ENCODE results near the gene PIK3R1. TPM values are rescaled to one million over a fixed set of nuclear protein-coding genes. Genes with fewer than 3 reads are reported as not detected.

Gene PIK3R1
- 61.7 TPM for polyA plus RNA-seq
- long read RNA-seq, donor 1, full-length matches to known transcripts: 5 of 28 reads
- long read RNA-seq, donor 1, partial matches to known transcripts: 23 of 28 reads
- long read RNA-seq, donor 1, other reads (novel, unspliced or antisense): 0 of 28 reads
- long read RNA-seq, donor 2, full-length matches to known transcripts: 7 of 91 reads
- long read RNA-seq, donor 2, partial matches to known transcripts: 84 of 91 reads
- long read RNA-seq, donor 2, other reads (novel, unspliced or antisense): 0 of 91 reads
- long read RNA-seq, donor 3, full-length matches to known transcripts: 10 of 29 reads
- long read RNA-seq, donor 3, partial matches to known transcripts: 19 of 29 reads
- long read RNA-seq, donor 3, other reads (novel, unspliced or antisense): 0 of 29 reads
- long read RNA-seq, donor 4: 0 reads
- long read RNA-seq, donor 5, full-length matches to known transcripts: 4 of 19 reads
- long read RNA-seq, donor 5, partial matches to known transcripts: 15 of 19 reads
- long read RNA-seq, donor 5, other reads (novel, unspliced or antisense): 0 of 19 reads
- long read RNA-seq, donor 6, full-length matches to known transcripts: 4 of 26 reads
- long read RNA-seq, donor 6, partial matches to known transcripts: 22 of 26 reads
- long read RNA-seq, donor 6, other reads (novel, unspliced or antisense): 0 of 26 reads
- long read RNA-seq, donor 7, full-length matches to known transcripts: 5 of 20 reads
- long read RNA-seq, donor 7, partial matches to known transcripts: 15 of 20 reads
- long read RNA-seq, donor 7, other reads (novel, unspliced or antisense): 0 of 20 reads
- long read RNA-seq, donor 8, full-length matches to known transcripts: 3 of 39 reads
- long read RNA-seq, donor 8, partial matches to known transcripts: 36 of 39 reads
- long read RNA-seq, donor 8, other reads (novel, unspliced or antisense): 0 of 39 reads
- long read RNA-seq, donor 9, full-length matches to known transcripts: 4 of 9 reads
- long read RNA-seq, donor 9, partial matches to known transcripts: 5 of 9 reads
- long read RNA-seq, donor 9, other reads (novel, unspliced or antisense): 0 of 9 reads
- long read RNA-seq, donor 10, full-length matches to known transcripts: 5 of 26 reads
- long read RNA-seq, donor 10, partial matches to known transcripts: 21 of 26 reads
- long read RNA-seq, donor 10, other reads (novel, unspliced or antisense): 0 of 26 reads
- long read RNA-seq, donor 11, full-length matches to known transcripts: 8 of 8 reads
- long read RNA-seq, donor 11, partial matches to known transcripts: 0 of 8 reads
- long read RNA-seq, donor 11, other reads (novel, unspliced or antisense): 0 of 8 reads

DNA sequence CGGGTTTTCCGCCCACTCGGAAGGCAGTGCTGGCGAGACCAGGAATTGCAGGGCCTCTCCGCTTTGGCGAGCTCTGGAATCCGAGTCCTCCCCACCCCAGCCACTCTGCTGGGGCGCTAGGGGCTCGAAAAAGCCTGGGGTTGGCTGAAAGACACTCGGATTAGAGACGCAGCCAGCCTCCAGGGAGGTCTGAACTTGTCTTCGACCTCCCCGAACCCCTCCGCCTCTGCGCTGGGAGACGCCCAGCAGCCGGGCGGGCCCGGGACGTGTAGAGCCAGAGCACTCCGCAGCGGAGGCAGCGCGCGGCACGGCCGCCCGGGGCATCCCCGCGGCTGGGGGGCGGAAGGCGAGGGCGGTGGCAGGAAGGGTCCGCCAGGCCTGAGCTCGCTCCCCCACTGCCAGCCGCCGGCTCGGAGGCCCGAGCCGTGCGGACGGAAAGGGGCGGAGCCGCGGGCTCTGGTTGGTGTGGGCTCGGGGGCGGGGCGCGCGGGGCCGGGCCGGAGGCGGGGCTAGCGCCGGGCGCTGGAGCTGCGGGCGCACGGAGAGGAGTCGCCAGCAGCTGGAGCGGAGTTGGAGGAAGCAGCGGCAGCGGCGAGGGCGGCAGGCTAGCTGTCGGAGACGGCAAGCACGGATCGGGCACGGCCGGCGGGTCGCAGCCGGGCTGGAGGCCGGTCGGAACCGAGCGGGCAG, at the start of gene PIK3R1:
PIK3R1 (plus strand) TSS at position 549 of the 690 bp plus-strand sequence. CDS start 10,920 bp downstream, outside the sequence.
- peaks cover 13% of the 10 kb centered on the region for H3K4me1 ChIP-seq (ENCODE audit: control insufficient read depth, insufficient read depth, low read length)
- H3K9me3 ChIP-seq (ENCODE audit: control insufficient read depth, low read depth, low read length): peaks cover 5% of the 10 kb centered on the region
- peak within 1 kb of the TSS; percentile 96 for H3K4me3 ChIP-seq (ENCODE audit: low read length)
- H3K27me3 ChIP-seq (ENCODE audit: control insufficient read depth, insufficient read depth, low read length): no peaks in the 10 kb centered on the region
- H3K36me3 ChIP-seq (ENCODE audit: control insufficient read depth, insufficient read depth, low read length): peaks cover 3% of the 10 kb centered on the region
- peak; percentile 94 to 97 for DNase-seq
- H3K27ac ChIP-seq (ENCODE audit: low read length): peak within 1 kb of the TSS; percentile 100
- WGBS (ENCODE audit: insufficient coverage, low lambda C conversion rate): no CpG with 5 or more reads among the region's 78 CpGs

DNA sequence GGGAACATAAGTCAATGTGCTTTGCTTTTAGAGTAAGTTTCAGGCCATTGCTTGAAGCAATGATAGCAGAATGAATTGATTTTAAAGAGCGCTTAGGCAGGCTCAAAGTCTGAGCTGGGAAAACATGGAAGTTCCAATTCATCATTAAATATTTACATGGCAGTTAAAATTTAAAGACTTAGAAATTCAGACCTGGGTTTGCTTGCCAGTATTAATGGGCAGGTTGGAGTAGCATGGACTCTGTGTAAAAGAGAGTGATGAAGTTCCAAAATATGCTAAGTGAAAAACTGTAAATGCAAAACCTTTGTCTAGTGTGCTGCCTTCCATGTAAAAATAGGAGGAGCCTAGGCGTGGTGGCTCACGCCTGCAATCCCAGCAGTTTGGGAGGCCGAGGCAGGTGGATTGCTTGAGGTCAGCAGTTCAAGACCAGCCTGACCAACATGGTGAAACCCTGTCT, 48.3 kb upstream of the PIK3R1 start:
- no peaks in the 10 kb centered on the region for H3K36me3 ChIP-seq (ENCODE audit: control insufficient read depth, insufficient read depth, low read length)
- H3K27ac ChIP-seq (ENCODE audit: low read length): no peak overlapping the region
- no peaks in the 10 kb centered on the region for H3K4me1 ChIP-seq (ENCODE audit: control insufficient read depth, insufficient read depth, low read length)
- no peak for DNase-seq
- no peaks in the 10 kb centered on the region for H3K9me3 ChIP-seq (ENCODE audit: control insufficient read depth, low read depth, low read length)
- WGBS (ENCODE audit: insufficient coverage, low lambda C conversion rate): no CpG with 5 or more reads among the region's 4 CpGs
- H3K27me3 ChIP-seq (ENCODE audit: control insufficient read depth, insufficient read depth, low read length): no peaks in the 10 kb centered on the region
- H3K4me3 ChIP-seq (ENCODE audit: low read length): no peak overlapping the region

DNA sequence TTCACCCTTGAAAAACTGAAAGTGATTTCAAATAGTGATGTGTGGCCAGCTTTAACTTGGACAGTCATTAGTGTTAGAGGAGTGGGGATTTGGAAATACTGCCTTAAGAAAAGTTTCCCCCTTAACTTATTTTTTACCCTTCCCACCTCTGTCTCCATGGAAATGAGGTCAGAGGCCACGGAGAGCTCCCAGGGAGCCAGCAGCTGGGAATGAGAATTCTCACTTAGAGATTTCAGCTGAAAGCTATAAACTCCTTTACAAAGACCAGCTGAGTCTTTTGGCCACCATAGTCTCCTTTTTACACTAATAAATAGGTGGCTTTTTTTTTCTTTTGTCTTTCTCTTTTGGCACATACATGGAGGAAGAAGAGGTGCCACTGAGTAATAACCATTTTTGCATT, 45.7 kb upstream of the PIK3R1 start:
- Histone ChIP-seq H3K9me3 (ENCODE audit: control insufficient read depth, low read depth, low read length) (no peaks in the 10 kb centered on the region), H3K4me1 (ENCODE audit: control insufficient read depth, insufficient read depth, low read length) (no peaks in the 10 kb centered on the region), H3K27ac (ENCODE audit: low read length) (no peak overlapping the region), H3K4me3 (ENCODE audit: low read length) (no peak overlapping the region), H3K27me3 (ENCODE audit: control insufficient read depth, insufficient read depth, low read length) (no peaks in the 10 kb centered on the region), H3K36me3 (ENCODE audit: control insufficient read depth, insufficient read depth, low read length) (no peaks in the 10 kb centered on the region)
- no peak for DNase-seq
- no CpG with 5 or more reads among the region's 1 CpG for WGBS (ENCODE audit: insufficient coverage, low lambda C conversion rate)

- H3K4me3 ChIP-seq (ENCODE audit: low read length): no peak overlapping the region
- no peaks in the 10 kb centered on the region for H3K4me1 ChIP-seq (ENCODE audit: control insufficient read depth, insufficient read depth, low read length)
- no peak for DNase-seq
- H3K9me3 ChIP-seq (ENCODE audit: control insufficient read depth, low read depth, low read length): no peaks in the 10 kb centered on the region
- 67% methylated on average over 4 of the region's 10 CpGs for WGBS (ENCODE audit: insufficient coverage, low lambda C conversion rate)
- H3K36me3 ChIP-seq (ENCODE audit: control insufficient read depth, insufficient read depth, low read length): no peaks in the 10 kb centered on the region
- no peaks in the 10 kb centered on the region for H3K27me3 ChIP-seq (ENCODE audit: control insufficient read depth, insufficient read depth, low read length)
- no peak overlapping the region for H3K27ac ChIP-seq (ENCODE audit: low read length)
Observed at GRCh38 chr5:68170826-68171558, 44.6 kb upstream of the PIK3R1 start.

DNA sequence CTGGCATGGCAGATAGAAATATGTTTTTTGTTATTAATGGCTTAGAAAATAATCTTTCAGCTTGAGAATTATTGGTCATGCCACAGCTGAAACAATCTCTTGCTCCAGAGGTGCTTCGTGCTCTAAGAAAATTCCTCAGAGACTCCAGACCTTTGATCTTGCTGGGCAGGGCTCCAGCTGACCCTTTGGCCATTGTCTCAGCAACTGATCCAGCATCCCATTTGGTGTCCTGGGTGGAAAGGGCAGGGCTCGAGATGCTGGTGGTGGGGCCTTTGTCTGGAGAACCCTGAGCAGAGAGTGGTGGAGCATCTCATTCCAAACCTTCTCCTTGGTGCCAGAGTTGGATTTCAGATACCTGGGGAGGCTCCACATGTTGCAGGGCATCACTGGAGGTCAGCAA, 43.2 kb upstream of the PIK3R1 start:
- WGBS (ENCODE audit: insufficient coverage, low lambda C conversion rate): no CpG with 5 or more reads among the region's 2 CpGs
- no peak overlapping the region for H3K27ac ChIP-seq (ENCODE audit: low read length)
- no peak for DNase-seq

DNA sequence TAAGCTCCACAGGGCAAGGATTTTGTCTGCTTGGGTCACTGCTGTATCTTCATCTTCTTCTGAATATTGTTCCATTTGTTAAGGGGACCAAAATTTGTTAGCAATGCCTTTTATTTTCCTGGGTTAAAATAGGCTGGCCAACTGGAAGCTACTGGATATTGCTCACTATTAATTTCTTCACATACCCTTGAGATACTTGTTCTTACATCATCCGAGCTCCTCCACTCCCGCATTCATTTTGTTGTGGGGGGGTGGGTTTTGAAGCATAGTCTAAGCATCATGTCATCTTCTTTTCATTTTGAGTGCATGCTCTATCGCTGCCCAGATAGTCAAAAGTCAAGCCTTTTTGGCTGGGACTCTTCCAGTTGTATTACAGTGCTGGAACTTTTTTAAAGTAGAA, 42.5 kb upstream of the PIK3R1 start:
- no peak overlapping the region for H3K27ac ChIP-seq (ENCODE audit: low read length)
- H3K36me3 ChIP-seq (ENCODE audit: control insufficient read depth, insufficient read depth, low read length): no peaks in the 10 kb centered on the region
- H3K9me3 ChIP-seq (ENCODE audit: control insufficient read depth, low read depth, low read length): no peaks in the 10 kb centered on the region
- no peaks in the 10 kb centered on the region for H3K4me1 ChIP-seq (ENCODE audit: control insufficient read depth, insufficient read depth, low read length)
- whole genome bisulfite sequencing (ENCODE audit: insufficient coverage, low lambda C conversion rate): 85% methylated on average over 2 of the region's 3 CpGs
- H3K27me3 ChIP-seq (ENCODE audit: control insufficient read depth, insufficient read depth, low read length): no peaks in the 10 kb centered on the region
- no peak overlapping the region for H3K4me3 ChIP-seq (ENCODE audit: low read length)
- no peak for DNase-seq

More for the DNA sequence above, 43.2 kb upstream of the PIK3R1 start:
- no peaks in the 10 kb centered on the region for H3K27me3 ChIP-seq (ENCODE audit: control insufficient read depth, insufficient read depth, low read length)
- H3K4me3 ChIP-seq (ENCODE audit: low read length): no peak overlapping the region
- H3K36me3 ChIP-seq (ENCODE audit: control insufficient read depth, insufficient read depth, low read length): no peaks in the 10 kb centered on the region
- H3K4me1 ChIP-seq (ENCODE audit: control insufficient read depth, insufficient read depth, low read length): no peaks in the 10 kb centered on the region
- H3K9me3 ChIP-seq (ENCODE audit: control insufficient read depth, low read depth, low read length): no peaks in the 10 kb centered on the region

GRCh38 chr5:68176253-68176652, 39.3 kb upstream of the PIK3R1 start:
- Histone ChIP-seq H3K4me1 (ENCODE audit: control insufficient read depth, insufficient read depth, low read length) (peaks cover 6% of the 10 kb centered on the region), H3K4me3 (ENCODE audit: low read length) (no peak overlapping the region), H3K9me3 (ENCODE audit: control insufficient read depth, low read depth, low read length) (no peaks in the 10 kb centered on the region), H3K27me3 (ENCODE audit: control insufficient read depth, insufficient read depth, low read length) (no peaks in the 10 kb centered on the region), H3K36me3 (ENCODE audit: control insufficient read depth, insufficient read depth, low read length) (no peaks in the 10 kb centered on the region), H3K27ac (ENCODE audit: low read length) (no peak overlapping the region)
- DNase-seq: no peak
- WGBS (ENCODE audit: insufficient coverage, low lambda C conversion rate): 100% methylated on average over 1 of the region's 6 CpGs

DNA sequence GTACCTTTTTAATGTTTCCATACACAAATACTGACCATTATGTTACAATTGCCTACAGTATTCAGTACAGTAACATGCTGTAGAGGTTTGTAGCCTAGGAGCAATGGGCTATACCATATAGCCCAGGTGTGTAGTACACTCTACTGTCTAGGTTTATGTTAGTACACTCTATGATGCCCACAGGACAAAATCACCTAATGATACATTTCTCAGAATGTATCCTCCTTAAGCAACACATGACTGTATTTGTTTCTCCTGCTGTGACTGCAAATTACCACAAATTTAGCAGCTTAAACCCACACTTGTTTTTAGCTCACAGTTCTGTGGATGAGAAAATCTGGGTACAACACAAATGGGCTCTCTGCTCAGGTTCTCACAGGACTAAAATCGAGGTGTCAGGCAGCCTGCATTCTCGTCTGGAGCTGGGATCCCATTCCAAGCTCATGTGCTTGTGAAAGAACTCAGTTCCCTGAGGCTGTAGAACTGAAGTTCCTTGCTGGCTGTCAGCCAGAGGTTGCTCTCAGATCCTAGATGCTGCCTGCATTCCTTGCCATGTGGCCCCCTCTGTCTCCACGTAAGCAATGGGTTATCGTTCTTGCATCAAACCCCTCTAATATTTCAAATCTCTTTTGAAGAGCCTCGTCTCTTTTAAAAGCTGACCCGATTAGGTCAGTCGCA, 38.6 kb upstream of the PIK3R1 start:
- Histone ChIP-seq H3K9me3 (ENCODE audit: control insufficient read depth, low read depth, low read length) (no peaks in the 10 kb centered on the region), H3K36me3 (ENCODE audit: control insufficient read depth, insufficient read depth, low read length) (no peaks in the 10 kb centered on the region), H3K27ac (ENCODE audit: low read length) (no peak overlapping the region), H3K4me1 (ENCODE audit: control insufficient read depth, insufficient read depth, low read length) (peaks cover 9% of the 10 kb centered on the region), H3K27me3 (ENCODE audit: control insufficient read depth, insufficient read depth, low read length) (no peaks in the 10 kb centered on the region), H3K4me3 (ENCODE audit: low read length) (no peak overlapping the region)
- WGBS (ENCODE audit: insufficient coverage, low lambda C conversion rate): 90% methylated on average over 2 of the region's 7 CpGs
- no peak for DNase-seq

DNA sequence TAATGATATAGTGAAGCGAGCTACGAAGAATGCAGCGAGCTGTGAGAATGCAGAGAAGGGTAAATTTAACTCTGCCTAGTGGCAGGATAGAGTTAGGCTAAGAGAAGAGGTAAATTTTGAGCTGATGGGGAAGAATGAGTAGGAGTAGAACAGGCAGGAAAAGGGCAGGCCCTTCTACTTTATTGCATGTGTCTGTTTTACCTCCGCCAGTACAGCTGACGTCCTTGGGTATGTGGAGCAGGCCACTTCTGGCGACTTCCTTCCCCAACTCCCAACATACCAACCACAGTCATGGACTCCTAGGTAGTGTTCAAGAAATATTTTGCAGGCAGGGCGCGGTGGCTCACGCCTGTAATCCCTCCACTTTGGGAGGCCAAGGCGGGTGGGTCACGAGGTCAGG, 37.9 kb upstream of the PIK3R1 start:
- Histone ChIP-seq H3K4me3 (ENCODE audit: low read length) (no peak overlapping the region), H3K9me3 (ENCODE audit: control insufficient read depth, low read depth, low read length) (no peaks in the 10 kb centered on the region), H3K36me3 (ENCODE audit: control insufficient read depth, insufficient read depth, low read length) (no peaks in the 10 kb centered on the region), H3K27me3 (ENCODE audit: control insufficient read depth, insufficient read depth, low read length) (no peaks in the 10 kb centered on the region), H3K4me1 (ENCODE audit: control insufficient read depth, insufficient read depth, low read length) (peaks cover 15% of the 10 kb centered on the region), H3K27ac (ENCODE audit: low read length) (no peak overlapping the region)
- 95% methylated on average over 3 of the region's 11 CpGs for WGBS (ENCODE audit: insufficient coverage, low lambda C conversion rate)
- no peak for DNase-seq
